Parathyroid adenoma (tissue), 2 donors: ENCODE results near the gene EXOSC2.
A peak's percentile ranks its signal among the peaks of the same experiment; 100 is the strongest.

Source experiments
- H2AFZ ChIP-seq: fragments of 300-600 bp; sonication (generic); one replicate; pipeline ENCODE4 v1.7.0; 2017; ENCODE audit warnings: antibody characterized with exemption, mild to moderate bottlenecking
- H3K27ac ChIP-seq: fragments of 300-600 bp; sonication (generic); one replicate; pipeline ENCODE4 v1.7.0; 2017
- H3K27me3 ChIP-seq: fragments of 300-600 bp; sonication (generic); one replicate; pipeline ENCODE4 v1.7.0; 2017; ENCODE audit warnings: low read length; ENCODE audit not compliant: control insufficient read depth, insufficient read depth
- H3K36me3 ChIP-seq: fragments of 300-600 bp; sonication (generic); one replicate; pipeline ENCODE4 v1.7.0; 2017; ENCODE audit warnings: low read length; ENCODE audit not compliant: control insufficient read depth, insufficient read depth
- H3K4me1 ChIP-seq: fragments of 300-600 bp; sonication (generic); one replicate; pipeline ENCODE4 v1.7.0; 2017; ENCODE audit warnings: control low read depth
- H3K4me2 ChIP-seq: fragments of 300-600 bp; sonication (generic); one replicate; pipeline ENCODE4 v1.7.0; 2017; ENCODE audit warnings: low read length
- H3K4me3 ChIP-seq: fragments of 300-600 bp; sonication (generic); one replicate; pipeline ENCODE4 v1.7.0; 2017; ENCODE audit warnings: low read depth, low read length
- H3K79me2 ChIP-seq: fragments of 300-600 bp; sonication (generic); one replicate; pipeline ENCODE4 v1.7.0; 2017; ENCODE audit warnings: control low read depth
- H3K9ac ChIP-seq: fragments of 300-600 bp; sonication (generic); one replicate; pipeline ENCODE4 v1.7.0; 2017; ENCODE audit warnings: mild to moderate bottlenecking
- H3K9me3 ChIP-seq: fragments of 300-600 bp; sonication (generic); one replicate; pipeline ENCODE4 v1.7.0; 2017; ENCODE audit warnings: low read length; ENCODE audit not compliant: control insufficient read depth
- CTCF ChIP-seq: fragments of 300-600 bp; sonication (generic); IDR thresholded peaks from one replicate; pipeline ENCODE4 v1.7.0; 2017; ENCODE audit warnings: antibody characterized with exemption, mild to moderate bottlenecking
- donor health status: primary hyperparathyroidism.

The EXOSC2 gene

GRCh38 chr9:130699047-130699446 lies 5.5 kb downstream of the EXOSC2 start:
- Histone ChIP-seq H3K79me2 (peaks cover 2% of the 10 kb centered on the region), H3K4me1 (no peaks in the 10 kb centered on the region), H3K27me3 (no peaks in the 10 kb centered on the region), H3K9me3 (no peaks in the 10 kb centered on the region), H3K9ac (no peak overlapping the region), H3K4me3 (no peak overlapping the region), H2AFZ (no peak overlapping the region), H3K36me3 (no peaks in the 10 kb centered on the region), H3K4me2 (no peak overlapping the region), H3K27ac (no peak overlapping the region)
- TF ChIP-seq CTCF = no peak

- Histone ChIP-seq H3K36me3 (no peaks in the 10 kb centered on the region), H3K27ac (no peak overlapping the region)
Measured at GRCh38 chr9:130701059-130702022, 7.8 kb downstream of the EXOSC2 start.

GRCh38 chr9:130703501-130703900 lies 9.9 kb downstream of the EXOSC2 start:
- no peaks in the 10 kb centered on the region for H3K27me3 ChIP-seq
- no peak overlapping the region for H3K4me3 ChIP-seq
- no peaks in the 10 kb centered on the region for H3K9me3 ChIP-seq
- H3K9ac ChIP-seq = no peak overlapping the region
- no peaks in the 10 kb centered on the region for H3K4me1 ChIP-seq
- H3K27ac ChIP-seq = no peak overlapping the region
- no peak for TF ChIP-seq CTCF
- H2AFZ ChIP-seq = no peak overlapping the region
- no peaks in the 10 kb centered on the region for H3K79me2 ChIP-seq
- H3K4me2 ChIP-seq = no peak overlapping the region
- H3K36me3 ChIP-seq = no peaks in the 10 kb centered on the region

More at GRCh38 chr9:130701059-130702022, 7.8 kb downstream of the EXOSC2 start:
- H3K9ac ChIP-seq = no peak overlapping the region
- H3K4me3 ChIP-seq = no peak overlapping the region
- H3K4me2 ChIP-seq = no peak overlapping the region
- H3K79me2 ChIP-seq = no peaks in the 10 kb centered on the region
- TF ChIP-seq CTCF = peak; percentile 65
- no peaks in the 10 kb centered on the region for H3K27me3 ChIP-seq
- H3K4me1 ChIP-seq = no peaks in the 10 kb centered on the region
- H2AFZ ChIP-seq = no peak overlapping the region
- H3K9me3 ChIP-seq = no peaks in the 10 kb centered on the region

GRCh38 chr9:130707225-130707976 lies 13.8 kb downstream of the EXOSC2 start:
- no peak overlapping the region for H3K27ac ChIP-seq
- no peaks in the 10 kb centered on the region for H3K79me2 ChIP-seq
- H2AFZ ChIP-seq = no peak overlapping the region
- no peaks in the 10 kb centered on the region for H3K36me3 ChIP-seq
- H3K4me1 ChIP-seq = no peaks in the 10 kb centered on the region
- H3K27me3 ChIP-seq = no peaks in the 10 kb centered on the region
- TF ChIP-seq CTCF = peak; percentile 74
- H3K4me3 ChIP-seq = no peak overlapping the region
- no peak overlapping the region for H3K4me2 ChIP-seq
- H3K9ac ChIP-seq = no peak overlapping the region
- H3K9me3 ChIP-seq = no peaks in the 10 kb centered on the region
